MM.1S (cell line): ENCODE data around the gene RTN4R.

Source experiments
- CTCF ChIP-seq: fragments of 300-600 bp; sonication (generic); IDR thresholded peaks from 2 replicates; pipeline ENCODE4 v1.5.1; 2016; ENCODE audit warnings: antibody characterized with exemption, low read length, mixed read lengths
- EZH2 ChIP-seq: fragments of 300-600 bp; sonication (generic); optimal IDR thresholded peaks from 2 replicates; pipeline ENCODE3; 2017; ENCODE audit warnings: low read depth, mild to moderate bottlenecking, antibody characterized with exemption, low read length, mixed read lengths
- EZH2phosphoT487 ChIP-seq: fragments of 300-600 bp; sonication (generic); IDR thresholded peaks from 2 replicates; pipeline ENCODE4 v1.6.1; 2018; ENCODE audit warnings: antibody characterized with exemption, low read length

GRCh38 chr22:20271114-20271994 lies 3.2 kb upstream of the RTN4R start:
- TF ChIP-seq CTCF (no peak), EZH2 (no peak), EZH2phosphoT487 (no peak)
